IPS DF 6.9 (cell line): Measurements from ENCODE around the gene BCDIN3D.

Experiments used
- DNase-seq: peaks from one replicate; pipeline ENCODE4 v3.0.0-alpha.2; 2013; ENCODE audit warnings: low read depth, low spot score
- H3K27ac ChIP-seq: one replicate; pipeline ENCODE4 v1.5.1; 2013; ENCODE audit warnings: low read length, control low read depth
- H3K27me3 ChIP-seq: 2 replicates; pipeline ENCODE4 v1.6.1; 2013; ENCODE audit warnings: mild to moderate bottlenecking, low read length; ENCODE audit not compliant: control insufficient read depth, insufficient read depth
- H3K36me3 ChIP-seq: 2 replicates; pipeline ENCODE4 v1.6.1; 2013; ENCODE audit warnings: low read length; ENCODE audit not compliant: control insufficient read depth, insufficient read depth
- H3K4me1 ChIP-seq: 2 replicates; pipeline ENCODE4 v1.6.1; 2013; ENCODE audit warnings: low read length; ENCODE audit not compliant: control insufficient read depth, insufficient read depth
- H3K4me3 ChIP-seq: 2 replicates; pipeline ENCODE4 v1.5.1; 2013; ENCODE audit warnings: mild to moderate bottlenecking, low read length
- H3K9me3 ChIP-seq: 2 replicates; pipeline ENCODE4 v1.6.1; 2013; ENCODE audit warnings: low read length, inconsistent platforms; ENCODE audit not compliant: control insufficient read depth, insufficient read depth
- WGBS: extraction: QIAGEN DNeasy Blood & Tissue Kit; methylation state at CpG from one replicate; pipeline ENCODE4 v1.1.7; 2013; ENCODE audit warnings: mixed read lengths, missing lambda C conversion rate; ENCODE audit not compliant: insufficient read length, insufficient coverage; 5-methylcytosine and 5-hydroxymethylcytosine counted together

BCDIN3D gene

GRCh38 chr12:49797449-49797776, 45.5 kb downstream of the BCDIN3D start:
- Histone ChIP-seq H3K4me3 (no peak overlapping the region), H3K27ac (no peak overlapping the region), H3K36me3 (peaks cover 20% of the 10 kb centered on the region; the same call in 1 of the 2 replicates), H3K9me3 (no peaks in the 10 kb centered on the region), H3K27me3 (no peaks in the 10 kb centered on the region), H3K4me1 (no peaks in the 10 kb centered on the region)
- DNase-seq, result no peak
- WGBS, result no CpG with 5 or more reads among the region's 2 CpGs

DNA sequence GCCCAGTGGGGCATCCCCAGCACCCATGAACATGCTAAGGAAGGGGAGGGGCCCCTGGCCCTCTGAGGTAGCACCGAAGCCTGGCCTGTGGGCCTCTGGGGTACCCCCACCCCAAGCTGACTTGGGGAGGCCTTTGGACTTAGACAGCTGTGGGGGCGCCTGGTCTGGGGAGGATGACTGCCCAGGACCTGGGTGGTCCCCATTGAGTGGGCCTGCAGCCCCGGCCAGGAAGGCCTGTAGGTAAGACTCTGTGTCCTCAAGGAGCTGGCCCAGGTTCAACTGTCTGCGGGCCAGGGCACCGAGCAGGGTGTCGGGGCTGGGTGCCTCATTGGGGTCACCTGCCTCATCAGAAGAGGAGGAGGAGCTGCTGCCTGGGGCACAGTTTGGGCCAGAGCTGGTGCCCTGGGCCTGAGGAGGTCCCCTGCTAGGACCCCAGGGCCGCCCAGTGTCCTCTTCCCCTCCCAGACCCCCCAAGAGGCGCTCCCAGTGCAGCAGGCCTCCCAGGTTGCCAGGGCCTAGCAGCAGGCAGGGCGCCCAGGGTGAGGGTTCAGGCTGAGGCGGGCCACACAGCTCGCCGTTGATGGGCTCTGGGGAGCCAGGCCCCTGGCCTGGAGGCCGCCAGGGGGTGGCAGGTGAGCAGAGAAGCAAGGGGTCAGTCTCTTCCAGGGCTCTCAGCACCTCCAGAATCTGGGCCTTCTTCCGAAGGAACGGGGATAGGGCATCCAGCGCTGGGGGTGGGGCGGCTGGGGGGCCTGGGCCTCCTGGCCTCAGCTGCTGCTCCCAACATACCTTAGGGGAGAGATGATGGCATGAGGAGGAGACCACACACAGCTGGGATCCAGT, 46.1 kb downstream of the BCDIN3D start:
- Histone ChIP-seq H3K9me3 (no peaks in the 10 kb centered on the region), H3K4me1 (no peaks in the 10 kb centered on the region), H3K4me3 (no peak overlapping the region), H3K27ac (no peak overlapping the region), H3K36me3 (peaks cover 19% of the 10 kb centered on the region; the same call in 1 of the 2 replicates), H3K27me3 (no peaks in the 10 kb centered on the region)
- no CpG with 5 or more reads among the region's 17 CpGs for WGBS
- DNase-seq, result no peak

- Histone ChIP-seq H3K9me3 (no peaks in the 10 kb centered on the region), H3K27me3 (no peaks in the 10 kb centered on the region), H3K36me3 (peaks cover 14% of the 10 kb centered on the region; the same call in 1 of the 2 replicates), H3K27ac (no peak overlapping the region), H3K4me1 (no peaks in the 10 kb centered on the region; the same call in 1 of the 2 replicates), H3K4me3 (no peak overlapping the region)
- no peak for DNase-seq
- WGBS, result no CpG with 5 or more reads among the region's 12 CpGs
Measured at GRCh38 chr12:49796155-49796554, 46.8 kb downstream of the BCDIN3D start.

GRCh38 chr12:49795654-49796105, 47.2 kb downstream of the BCDIN3D start:
- WGBS, result no CpG with 5 or more reads among the region's 12 CpGs
- Histone ChIP-seq H3K36me3 (peaks cover 14% of the 10 kb centered on the region; the same call in 1 of the 2 replicates), H3K27me3 (no peaks in the 10 kb centered on the region), H3K4me3 (no peak overlapping the region), H3K9me3 (no peaks in the 10 kb centered on the region), H3K4me1 (peaks cover 1% of the 10 kb centered on the region; the same call in 1 of the 2 replicates), H3K27ac (no peak overlapping the region)
- DNase-seq, result no peak

- no CpG with 5 or more reads among the region's 32 CpGs for WGBS
Measured at GRCh38 chr12:49794811-49795653, 47.9 kb downstream of the BCDIN3D start.

GRCh38 chr12:49794021-49794420, 48.9 kb downstream of the BCDIN3D start:
- H3K27me3 ChIP-seq, result no peaks in the 10 kb centered on the region
- H3K36me3 ChIP-seq, result peaks cover 18% of the 10 kb centered on the region
- no peak overlapping the region for H3K27ac ChIP-seq
- H3K4me1 ChIP-seq, result peaks cover 3% of the 10 kb centered on the region; the same call in 1 of the 2 replicates
- DNase-seq, result no peak
- no peaks in the 10 kb centered on the region for H3K9me3 ChIP-seq
- no peak overlapping the region for H3K4me3 ChIP-seq
- WGBS, result no CpG with 5 or more reads among the region's 5 CpGs

More at GRCh38 chr12:49794811-49795653, 47.9 kb downstream of the BCDIN3D start:
- Histone ChIP-seq H3K27me3 (no peaks in the 10 kb centered on the region), H3K36me3 (peaks cover 14% of the 10 kb centered on the region; the same call in 1 of the 2 replicates), H3K27ac (no peak overlapping the region), H3K4me1 (peaks cover 1% of the 10 kb centered on the region; the same call in 1 of the 2 replicates), H3K4me3 (no peak overlapping the region), H3K9me3 (no peaks in the 10 kb centered on the region)
- no peak for DNase-seq

DNA sequence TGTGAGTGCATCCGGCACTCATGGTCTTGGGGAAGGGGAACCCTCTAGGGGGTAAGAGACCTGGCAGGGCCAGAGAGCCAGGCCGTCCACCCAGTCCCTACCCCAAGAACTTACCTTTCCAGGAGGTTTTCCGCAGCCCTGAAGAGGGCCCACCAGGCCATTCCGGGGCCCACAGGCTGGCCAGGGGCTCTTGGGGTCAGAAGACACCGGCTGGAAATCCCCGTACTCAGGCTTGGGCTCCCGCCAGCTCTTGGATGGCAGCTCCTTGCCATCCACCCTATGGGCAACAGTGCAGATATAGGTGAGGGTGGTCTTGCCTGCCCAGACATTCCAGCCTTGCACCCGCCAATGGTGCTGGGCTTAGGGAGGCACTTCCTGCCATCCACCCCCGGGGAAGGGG, 49.3 kb downstream of the BCDIN3D start:
- Histone ChIP-seq H3K4me3 (no peak overlapping the region), H3K4me1 (peaks cover 3% of the 10 kb centered on the region; the same call in 1 of the 2 replicates), H3K27me3 (no peaks in the 10 kb centered on the region), H3K27ac (no peak overlapping the region), H3K9me3 (no peaks in the 10 kb centered on the region), H3K36me3 (peaks cover 18% of the 10 kb centered on the region)
- no CpG with 5 or more reads among the region's 9 CpGs for WGBS
- DNase-seq, result no peak

DNA sequence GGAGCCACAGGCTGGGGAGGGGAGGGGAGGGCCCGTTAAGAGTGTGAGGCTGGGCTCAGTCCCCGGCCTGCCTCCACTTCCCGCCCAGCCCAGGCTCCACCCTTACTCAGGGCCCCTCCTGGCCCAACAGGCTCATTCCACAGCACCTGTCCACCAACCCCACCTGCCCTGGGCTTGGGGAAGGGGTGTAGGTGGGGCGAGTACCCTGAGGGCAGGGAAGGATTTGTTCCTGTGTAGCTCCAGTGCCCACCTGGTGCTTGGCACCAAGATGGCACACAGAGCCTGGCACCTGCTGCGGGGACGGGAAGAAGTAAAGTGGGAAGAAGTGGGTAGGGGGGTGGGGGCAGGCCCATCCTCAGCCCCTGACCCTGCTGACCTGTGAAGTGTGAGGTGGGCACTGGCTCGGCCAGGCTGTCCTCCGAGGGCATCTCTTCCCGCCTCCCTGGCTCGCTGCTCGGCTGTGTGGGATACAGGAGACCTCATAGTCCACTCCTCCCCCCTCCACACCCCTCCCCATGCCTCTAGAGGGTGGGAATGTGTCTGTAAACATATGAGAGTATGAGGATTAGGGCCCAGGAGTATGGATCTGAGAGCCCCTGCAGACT, 49.8 kb downstream of the BCDIN3D start:
- Histone ChIP-seq H3K36me3 (peaks cover 14% of the 10 kb centered on the region), H3K4me1 (peaks cover 3% of the 10 kb centered on the region; the same call in 1 of the 2 replicates), H3K27ac (no peak overlapping the region), H3K4me3 (no peak overlapping the region), H3K9me3 (no peaks in the 10 kb centered on the region), H3K27me3 (no peaks in the 10 kb centered on the region)
- WGBS, result no CpG with 5 or more reads among the region's 11 CpGs
- no peak for DNase-seq

DNA sequence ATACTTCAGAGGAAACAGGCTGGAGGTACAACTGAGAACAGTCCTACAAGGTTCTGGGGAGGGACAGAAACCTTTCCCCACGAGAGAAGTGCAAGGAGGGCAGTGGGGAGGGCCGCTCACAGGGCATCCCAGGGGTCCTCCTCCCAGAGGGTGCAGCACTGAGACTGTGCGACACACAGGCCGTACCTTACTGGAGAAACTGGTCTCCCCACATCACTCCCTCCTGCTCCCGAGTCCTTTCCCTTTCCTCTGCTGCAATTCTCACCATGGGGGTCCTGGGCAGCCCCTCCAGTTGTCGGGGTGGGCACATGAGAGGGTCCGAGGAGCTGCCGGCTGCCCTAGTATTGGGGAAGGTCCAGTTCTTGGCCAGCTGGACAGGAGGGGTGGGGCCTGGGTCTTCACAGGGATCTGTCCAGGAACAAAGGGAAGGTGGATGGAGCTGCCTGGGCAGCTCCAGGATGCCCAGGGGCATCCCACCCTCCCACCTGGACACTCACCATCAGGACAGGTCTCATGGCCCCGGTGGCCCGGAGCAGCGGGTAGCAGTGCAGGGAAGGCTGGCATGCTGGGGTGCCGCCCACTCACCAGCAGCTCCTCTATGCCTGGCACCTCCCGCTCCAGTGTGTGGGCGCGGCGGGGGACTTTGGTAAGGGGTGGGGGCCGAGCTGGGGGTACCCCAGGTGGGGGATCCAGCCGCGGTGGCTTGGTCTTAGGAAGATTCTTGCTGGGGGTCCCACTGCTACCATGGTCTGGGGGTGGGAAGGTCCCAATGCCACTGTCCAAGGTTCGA, 50.5 kb downstream of the BCDIN3D start:
- Histone ChIP-seq H3K4me3 (no peak overlapping the region), H3K4me1 (peaks cover 3% of the 10 kb centered on the region; the same call in 1 of the 2 replicates), H3K27ac (no peak overlapping the region), H3K27me3 (no peaks in the 10 kb centered on the region), H3K9me3 (no peaks in the 10 kb centered on the region), H3K36me3 (peaks cover 10% of the 10 kb centered on the region)
- DNase-seq, result no peak
- no CpG with 5 or more reads among the region's 20 CpGs for WGBS
